Smooth muscle cell (in vitro differentiated cells): Measurements from ENCODE around the gene CCDC24. TPM values are rescaled to one million over a fixed set of nuclear protein-coding genes. Genes with fewer than 3 reads are reported as not detected.

Experiments used
- DNase-seq: peaks from one replicate; lab custom pipeline; 2025; ENCODE audit not compliant: unreplicated experiment; lab: John Stamatoyannopoulos, UW
- H2AFZ ChIP-seq: fragments of 200-600 bp; sonication (generic); 2 replicates; pipeline ENCODE4 v1.6.0; 2016; ENCODE audit warnings: antibody characterized with exemption, low read depth, mild to moderate bottlenecking
- H3F3A ChIP-seq: fragments of 200-600 bp; sonication (generic); 2 replicates; pipeline ENCODE4 v1.6.0; 2017; ENCODE audit warnings: antibody characterized with exemption, low read depth
- H3K27ac ChIP-seq: fragments of 200-600 bp; sonication (generic); 2 replicates; pipeline ENCODE4 v1.5.1; 2016; ENCODE audit warnings: low read depth, mild to moderate bottlenecking
- H3K27me3 ChIP-seq: fragments of 200-600 bp; sonication (generic); 2 replicates; pipeline ENCODE4 v1.6.1; 2016; ENCODE audit warnings: low read depth, mild to moderate bottlenecking
- H3K36me3 ChIP-seq: fragments of 200-600 bp; sonication (generic); 2 replicates; pipeline ENCODE4 v1.5.1; 2016; ENCODE audit warnings: low read depth
- H3K4me1 ChIP-seq: fragments of 200-600 bp; sonication (generic); 2 replicates; pipeline ENCODE4 v1.5.1; 2016; ENCODE audit warnings: low read depth
- H3K4me2 ChIP-seq: fragments of 200-600 bp; sonication (generic); 2 replicates; pipeline ENCODE4 v1.6.0; 2016; ENCODE audit warnings: mild to moderate bottlenecking
- H3K4me3 ChIP-seq: fragments of 200-600 bp; sonication (generic); 2 replicates; pipeline ENCODE4 v1.5.1; 2016; ENCODE audit warnings: mild to moderate bottlenecking
- H3K79me2 ChIP-seq: fragments of 200-600 bp; sonication (generic); 2 replicates; pipeline ENCODE4 v1.6.0; 2016; ENCODE audit warnings: low read depth, mild to moderate bottlenecking
- H3K9ac ChIP-seq: fragments of 200-600 bp; sonication (generic); 2 replicates; pipeline ENCODE4 v1.6.0; 2016; ENCODE audit warnings: low read depth
- H3K9me3 ChIP-seq: fragments of 200-600 bp; sonication (generic); replicated peaks from 2 replicates; pipeline ENCODE4 v1.5.1; 2016; ENCODE audit warnings: low read depth
- H4K20me1 ChIP-seq: fragments of 200-600 bp; sonication (generic); 2 replicates; pipeline ENCODE4 v1.6.0; 2016; ENCODE audit warnings: low read depth
- CTCF ChIP-seq: fragments of 200-600 bp; sonication (generic); IDR thresholded peaks from 2 replicates; pipeline ENCODE4 v1.5.1; 2017; ENCODE audit warnings: borderline replicate concordance, mild to moderate bottlenecking, antibody characterized with exemption; ENCODE audit not compliant: insufficient read depth, poor library complexity, severe bottlenecking
- WGBS: methylation state at CpG from one replicate; pipeline ENCODE4 v1.1.7; 2016; ENCODE audit warnings: low lambda C conversion rate; 5-methylcytosine and 5-hydroxymethylcytosine counted together
- polyA plus RNA-seq: library from polyadenylated mRNA; unstranded; fragments of >200 nt; fragmentation: Nextera tagmentation; extraction: Ambion mirVana; gene quantifications from 2 replicates; pipeline ENCODE4 v1.2.1, GENCODE V29; 2016
- total RNA-seq: library from RNA; depleted of rRNA; stranded (reverse); fragments of >200 nt; gene quantifications from 2 replicates; pipeline ENCODE4 v1.2.3, GENCODE V29; 2014

CCDC24 gene
- total and polyA plus RNA-seq, 2 experiments from 2014 or later = 6.5 to 11.4 TPM

GRCh38 chr1:43957407-43958040, 33.9 kb upstream of the CCDC24 start:
- H3K4me1 ChIP-seq = no peaks in the 10 kb centered on the region
- no peaks in the 10 kb centered on the region for H3K36me3 ChIP-seq
- H3F3A ChIP-seq = no peaks in the 10 kb centered on the region
- H3K79me2 ChIP-seq = no peaks in the 10 kb centered on the region
- H3K9me3 ChIP-seq = no peaks in the 10 kb centered on the region
- H3K9ac ChIP-seq = no peak overlapping the region
- no peak for TF ChIP-seq CTCF
- no peak for DNase-seq
- H3K27ac ChIP-seq = no peak overlapping the region
- no peaks in the 10 kb centered on the region for H3K27me3 ChIP-seq
- H3K4me3 ChIP-seq = no peak overlapping the region
- H3K4me2 ChIP-seq = no peak overlapping the region
- no peak overlapping the region for H2AFZ ChIP-seq
- 94% methylated on average over 7 of the region's 7 CpGs for WGBS
- H4K20me1 ChIP-seq = peaks cover 33% of the 10 kb centered on the region

- Histone ChIP-seq H3K27ac (no peak overlapping the region), H3K79me2 (no peaks in the 10 kb centered on the region), H2AFZ (no peak overlapping the region), H3K36me3 (no peaks in the 10 kb centered on the region), H3K4me2 (no peak overlapping the region), H3F3A (no peaks in the 10 kb centered on the region), H3K4me1 (no peaks in the 10 kb centered on the region), H4K20me1 (peaks cover 22% of the 10 kb centered on the region), H3K4me3 (no peak overlapping the region), H3K9me3 (no peaks in the 10 kb centered on the region), H3K9ac (no peak overlapping the region), H3K27me3 (no peaks in the 10 kb centered on the region)
- WGBS = 92% methylated on average over 9 of the region's 9 CpGs
- no peak for TF ChIP-seq CTCF
- no peak for DNase-seq
Measured at GRCh38 chr1:43958351-43959255, 32.8 kb upstream of the CCDC24 start.

- no peak overlapping the region for H3K9ac ChIP-seq
- no peaks in the 10 kb centered on the region for H3F3A ChIP-seq
- H3K36me3 ChIP-seq = no peaks in the 10 kb centered on the region
- no peak overlapping the region for H3K27ac ChIP-seq
- H2AFZ ChIP-seq = no peak overlapping the region
- no peak overlapping the region for H3K4me3 ChIP-seq
- no peaks in the 10 kb centered on the region for H3K4me1 ChIP-seq
- 92% methylated on average over 7 of the region's 8 CpGs for WGBS
- no peak for TF ChIP-seq CTCF
- no peak for DNase-seq
- no peaks in the 10 kb centered on the region for H4K20me1 ChIP-seq
- no peaks in the 10 kb centered on the region for H3K79me2 ChIP-seq
- no peak overlapping the region for H3K4me2 ChIP-seq
- H3K27me3 ChIP-seq = no peaks in the 10 kb centered on the region
- no peaks in the 10 kb centered on the region for H3K9me3 ChIP-seq
Measured at GRCh38 chr1:43960798-43961197, 30.6 kb upstream of the CCDC24 start.
